Neuronal stem cell (in vitro differentiated cells): ENCODE measurements around the gene VGF.
A peak's percentile ranks its signal among the peaks of the same experiment; 100 is the strongest.

Experiments
- DNase-seq: peaks from one replicate; pipeline ENCODE4 v3.0.0-alpha.2; 2013; ENCODE audit warnings: low spot score
- H2AFZ ChIP-seq: one replicate; pipeline ENCODE4 v1.6.1; 2013; ENCODE audit warnings: mild to moderate bottlenecking, low read length, inconsistent platforms
- H2AK5ac ChIP-seq: 2 replicates; pipeline ENCODE4 v1.6.1; 2013; ENCODE audit warnings: low read depth, mild to moderate bottlenecking, inconsistent platforms, low read length, moderate library complexity, mixed read lengths
- H2BK120ac ChIP-seq: 2 replicates; pipeline ENCODE4 v1.6.1; 2013; ENCODE audit warnings: low read depth, mild to moderate bottlenecking, inconsistent platforms, low read length, moderate library complexity, mixed read lengths
- H2BK12ac ChIP-seq: one replicate; pipeline ENCODE4 v1.6.1; 2013; ENCODE audit warnings: low read length, inconsistent platforms
- H2BK15ac ChIP-seq: 2 replicates; pipeline ENCODE4 v1.6.1; 2013; ENCODE audit warnings: mild to moderate bottlenecking, low read length, inconsistent platforms, mixed read lengths
- H2BK5ac ChIP-seq: one replicate; pipeline ENCODE4 v1.6.1; 2013; ENCODE audit warnings: inconsistent platforms, mild to moderate bottlenecking, low read length, moderate library complexity
- H3K14ac ChIP-seq: one replicate; pipeline ENCODE4 v1.6.1; 2013; ENCODE audit warnings: low read length, inconsistent platforms
- H3K18ac ChIP-seq: 2 replicates; pipeline ENCODE4 v1.6.1; 2013; ENCODE audit warnings: low read length, inconsistent platforms
- H3K23ac ChIP-seq: 2 replicates; pipeline ENCODE4 v1.6.1; 2013; ENCODE audit warnings: low read depth, mild to moderate bottlenecking, mixed read lengths, low read length, inconsistent platforms; ENCODE audit not compliant: poor library complexity
- H3K27ac ChIP-seq: replicated peaks from 3 replicates; pipeline ENCODE4 v1.5.1; 2013; ENCODE audit warnings: low read length, inconsistent platforms
- H3K27me3 ChIP-seq, 3 experiments: 2 replicates each; pipeline ENCODE4 v1.6.1; 2013; ENCODE audit warnings: low read length in 3 of 3, mild to moderate bottlenecking in 2 of 3, inconsistent platforms in 1 of 3, low read depth in 1 of 3, mixed read lengths in 1 of 3, moderate library complexity in 1 of 3; ENCODE audit not compliant: control insufficient read depth in 3 of 3, insufficient read depth in 3 of 3
- H3K36me3 ChIP-seq, 2 donors: replicated peaks in 1 of 2; 2 replicates each; pipeline ENCODE4 v1.6.1; 2013; ENCODE audit warnings: low read length in 2 of 2; ENCODE audit not compliant: control insufficient read depth in 2 of 2, insufficient read depth in 2 of 2
- H3K4ac ChIP-seq: 2 replicates; pipeline ENCODE4 v1.6.1; 2013; ENCODE audit warnings: inconsistent platforms, mild to moderate bottlenecking, low read length, moderate library complexity
- H3K4me1 ChIP-seq, 2 donors: 1 replicate in 1 of 2; 2 replicates in 1 of 2; pipeline ENCODE4 v1.6.1; 2013; ENCODE audit warnings: low read length in 2 of 2, low read depth in 1 of 2; ENCODE audit not compliant: control insufficient read depth in 2 of 2, insufficient read depth in 1 of 2
- H3K4me2 ChIP-seq: one replicate; pipeline ENCODE4 v1.6.1; 2013; ENCODE audit warnings: mild to moderate bottlenecking, low read length, inconsistent platforms; ENCODE audit not compliant: insufficient read depth, poor library complexity, severe bottlenecking
- H3K4me3 ChIP-seq, 2 donors: 2 replicates each; pipeline ENCODE4 v1.5.1; 2013; ENCODE audit warnings: low read length in 2 of 2, mild to moderate bottlenecking in 2 of 2, inconsistent platforms in 1 of 2, moderate library complexity in 1 of 2
- H3K79me1 ChIP-seq: one replicate; pipeline ENCODE4 v1.6.1; 2013; ENCODE audit warnings: low read depth, mild to moderate bottlenecking, inconsistent platforms, low read length, moderate library complexity
- H3K9ac ChIP-seq: one replicate; pipeline ENCODE4 v1.6.1; 2013; ENCODE audit warnings: mild to moderate bottlenecking, low read depth, low read length, inconsistent platforms; ENCODE audit not compliant: poor library complexity
- H3K9me3 ChIP-seq, 2 donors: replicated peaks in 1 of 2; 2 replicates each; pipeline versions ENCODE3 to v1.6.1; 2013; ENCODE audit warnings: low read length in 2 of 2, mild to moderate bottlenecking in 2 of 2, inconsistent platforms in 1 of 2, low read depth in 1 of 2, mixed read lengths in 1 of 2, moderate library complexity in 1 of 2; ENCODE audit not compliant: control insufficient read depth in 2 of 2, insufficient read depth in 1 of 2
- H4K8ac ChIP-seq: one replicate; pipeline ENCODE4 v1.6.1; 2013; ENCODE audit warnings: low read depth, mild to moderate bottlenecking, inconsistent platforms, low read length, moderate library complexity
- H4K91ac ChIP-seq: one replicate; pipeline ENCODE4 v1.6.1; 2013; ENCODE audit warnings: low read length, low read depth, mild to moderate bottlenecking, inconsistent platforms; ENCODE audit not compliant: poor library complexity
- WGBS, 2 donors: extraction: QIAGEN DNeasy Blood & Tissue Kit; methylation state at CpG; one replicate each; pipeline ENCODE4 v1.1.7; 2013; ENCODE audit warnings: missing lambda C conversion rate in 2 of 2, mixed read lengths in 1 of 2; ENCODE audit not compliant: insufficient read length in 2 of 2, insufficient replicate concordance in 1 of 2; ENCODE audit errors: extremely low coverage in 2 of 2; 5-methylcytosine and 5-hydroxymethylcytosine counted together

VGF gene

DNA sequence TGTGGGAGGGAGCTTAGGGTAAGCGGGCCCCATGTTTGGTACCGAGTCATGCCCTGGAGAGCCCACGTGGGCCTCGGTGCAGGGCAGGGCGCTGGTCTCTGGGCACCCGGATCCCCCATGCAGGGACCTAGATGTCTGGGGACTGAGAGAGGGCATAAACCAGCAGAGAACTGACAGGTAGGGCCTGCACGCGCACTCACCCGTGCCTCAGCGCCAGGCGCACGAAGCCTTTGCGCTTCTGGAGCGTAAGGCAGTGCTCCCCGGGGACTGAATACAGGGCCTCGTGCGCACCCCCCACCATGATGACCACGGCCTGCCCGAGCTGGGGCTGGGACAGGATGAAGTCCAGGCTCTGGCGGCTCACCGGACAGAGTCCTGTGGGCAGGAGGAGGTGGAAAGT, 32.6 kb upstream of the VGF start:
- no peak overlapping the region for H3K23ac ChIP-seq
- H3K4me1 ChIP-seq: peaks cover 3 to 15% of the 10 kb centered on the region in 2 donors
- DNase-seq: no peak
- no peak overlapping the region for H2BK5ac ChIP-seq
- H4K91ac ChIP-seq: no peak overlapping the region
- no peak overlapping the region for H3K18ac ChIP-seq
- no peak overlapping the region for H3K9ac ChIP-seq
- H3K4me2 ChIP-seq: no peak overlapping the region
- H2BK12ac ChIP-seq: peak overlapping the region; percentile 4
- no peaks in the 10 kb centered on the region for H3K79me1 ChIP-seq
- no peak overlapping the region for H2BK120ac ChIP-seq
- peak overlapping the region; percentile 19 for H2AK5ac ChIP-seq
- no peak overlapping the region for H3K4ac ChIP-seq
- H3K14ac ChIP-seq: no peak overlapping the region
- no peak overlapping the region for H3K27ac ChIP-seq
- WGBS, 2 donors: no CpG with 5 or more reads among the region's 21 CpGs
- no peaks in the 10 kb centered on the region for H3K36me3 ChIP-seq
- no peak overlapping the region for H2BK15ac ChIP-seq
- no peaks in the 10 kb centered on the region for H3K9me3 ChIP-seq
- H4K8ac ChIP-seq: no peak overlapping the region
- H2AFZ ChIP-seq: no peak overlapping the region
- H3K27me3 ChIP-seq: peaks cover 9 to 30% (median 28%) of the 10 kb centered on the region in 3 experiments
- H3K4me3 ChIP-seq: no peak overlapping the region

DNA sequence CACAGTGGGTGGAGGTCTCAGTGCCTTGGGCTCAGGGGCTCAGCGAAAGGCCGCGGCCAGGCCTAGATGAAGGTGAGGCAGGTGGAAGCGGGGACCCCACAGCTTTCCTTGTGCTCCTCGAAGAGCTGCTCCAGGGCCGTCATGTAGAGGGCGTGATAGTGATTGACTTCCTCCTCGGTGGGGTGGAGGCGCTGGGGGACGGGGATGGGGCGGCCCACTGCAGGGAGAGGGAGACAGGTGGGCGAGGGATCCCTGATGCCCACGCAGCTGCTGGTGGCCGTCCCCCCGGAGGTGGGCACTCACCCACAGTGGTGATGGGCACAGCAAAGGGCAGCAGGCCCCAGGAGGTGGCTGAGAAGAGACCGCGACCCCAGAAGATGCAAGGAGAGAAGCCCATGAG, 30.5 kb upstream of the VGF start:
- Histone ChIP-seq H3K18ac (peak overlapping the region; percentile 57), H2AFZ (no peak overlapping the region), H4K91ac (no peak overlapping the region), H3K4me2 (no peak overlapping the region), H3K27me3 (peaks cover 0 to 15% (median 10%) of the 10 kb centered on the region in 3 experiments), H4K8ac (no peak overlapping the region), H3K4me1 (peaks cover 0 to 7% of the 10 kb centered on the region in 2 donors), H3K9ac (no peak overlapping the region), H2BK5ac (no peak overlapping the region), H2AK5ac (peak overlapping the region; percentile 14), H2BK12ac (no peak overlapping the region), H3K9me3 (no peaks in the 10 kb centered on the region), H3K79me1 (no peaks in the 10 kb centered on the region), H3K27ac (no peak overlapping the region), H3K23ac (no peak overlapping the region), H3K4me3 (no peak overlapping the region), H3K14ac (no peak overlapping the region), H2BK15ac (no peak overlapping the region), H3K36me3 (no peaks in the 10 kb centered on the region), H3K4ac (no peak overlapping the region), H2BK120ac (no peak overlapping the region)
- WGBS, 2 donors: no CpG with 5 or more reads among the region's 17 CpGs
- no peak for DNase-seq

DNA sequence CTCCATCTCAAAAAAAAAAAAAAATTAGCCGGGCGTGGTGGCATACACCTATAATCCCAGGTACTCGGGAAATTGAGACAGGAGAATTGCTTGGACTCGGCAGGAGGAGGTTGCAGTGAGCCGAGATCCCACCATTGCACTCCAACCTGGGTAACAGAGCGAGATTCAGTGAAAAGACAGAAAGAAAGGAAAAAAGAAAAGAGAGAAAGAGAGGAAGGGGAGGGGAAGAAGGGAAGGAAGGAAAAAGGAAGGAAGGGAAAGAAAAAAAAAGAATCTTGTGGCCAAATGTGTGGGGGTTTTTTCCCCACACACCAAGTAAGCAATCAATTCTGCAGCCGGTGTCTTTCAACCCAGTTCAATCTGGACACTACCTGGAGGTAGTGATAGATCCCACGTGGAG, 23.7 kb upstream of the VGF start:
- no peak overlapping the region for H3K18ac ChIP-seq
- no peaks in the 10 kb centered on the region for H3K4me1 ChIP-seq
- no peak overlapping the region for H2BK5ac ChIP-seq
- no peak overlapping the region for H2BK15ac ChIP-seq
- no peak overlapping the region for H3K23ac ChIP-seq
- H3K79me1 ChIP-seq: no peaks in the 10 kb centered on the region
- no peak overlapping the region for H3K27ac ChIP-seq
- WGBS, 2 donors: no CpG with 5 or more reads among the region's 8 CpGs
- no peak overlapping the region for H3K4me3 ChIP-seq
- no peak overlapping the region for H3K4me2 ChIP-seq
- no peaks in the 10 kb centered on the region for H3K9me3 ChIP-seq
- no peak overlapping the region for H4K91ac ChIP-seq
- no peaks in the 10 kb centered on the region for H3K36me3 ChIP-seq
- no peak overlapping the region for H2BK12ac ChIP-seq
- H3K9ac ChIP-seq: no peak overlapping the region
- no peak overlapping the region for H3K14ac ChIP-seq
- H3K27me3 ChIP-seq: peaks cover 0 to 5% (median 0%) of the 10 kb centered on the region in 3 experiments
- no peak overlapping the region for H2AK5ac ChIP-seq
- no peak overlapping the region for H3K4ac ChIP-seq
- H4K8ac ChIP-seq: no peak overlapping the region
- no peak for DNase-seq
- no peak overlapping the region for H2BK120ac ChIP-seq
- no peak overlapping the region for H2AFZ ChIP-seq

DNA sequence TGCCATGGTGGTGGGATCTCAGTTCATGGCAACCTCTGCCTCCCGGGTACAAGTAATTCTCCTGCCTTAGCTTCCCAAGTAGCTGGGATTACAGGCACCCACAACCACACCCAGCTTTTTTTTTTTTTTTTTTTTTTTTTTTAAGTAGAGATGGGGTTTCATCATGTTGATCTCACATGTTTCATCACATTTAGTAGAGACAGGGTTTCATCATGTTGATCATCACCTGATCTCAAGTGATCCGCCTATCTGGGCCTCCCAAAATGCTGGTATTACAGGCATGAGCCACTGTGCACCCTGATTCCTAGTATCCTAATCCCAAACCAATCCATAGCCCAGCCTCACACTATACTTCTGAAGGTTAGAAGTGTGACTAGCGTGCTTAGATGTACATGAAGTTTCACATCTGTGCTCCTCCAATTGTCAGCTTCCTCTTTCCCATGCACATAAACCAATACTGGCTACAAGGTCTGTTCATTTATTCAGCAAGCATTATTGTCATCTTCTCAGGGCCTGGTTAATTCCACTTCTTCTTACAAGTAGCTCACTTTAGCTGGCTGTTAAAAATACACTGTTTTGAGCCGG, 21.6 kb upstream of the VGF start:
- no peak overlapping the region for H3K14ac ChIP-seq
- H2BK5ac ChIP-seq: no peak overlapping the region
- no peak overlapping the region for H4K91ac ChIP-seq
- H2BK15ac ChIP-seq: no peak overlapping the region
- H2AFZ ChIP-seq: no peak overlapping the region
- no peak overlapping the region for H3K4me3 ChIP-seq
- no peak for DNase-seq
- H2BK120ac ChIP-seq: no peak overlapping the region
- no peaks in the 10 kb centered on the region for H3K36me3 ChIP-seq
- no CpG with 5 or more reads among the region's 4 CpGs for WGBS, 2 donors
- H3K4me2 ChIP-seq: no peak overlapping the region
- H4K8ac ChIP-seq: no peak overlapping the region
- H3K9ac ChIP-seq: no peak overlapping the region
- no peak overlapping the region for H3K4ac ChIP-seq
- H3K23ac ChIP-seq: no peak overlapping the region
- no peaks in the 10 kb centered on the region for H3K79me1 ChIP-seq
- no peaks in the 10 kb centered on the region for H3K9me3 ChIP-seq
- no peak overlapping the region for H2BK12ac ChIP-seq
- no peak overlapping the region for H2AK5ac ChIP-seq
- H3K4me1 ChIP-seq: no peaks in the 10 kb centered on the region
- H3K27ac ChIP-seq: no peak overlapping the region
- no peak overlapping the region for H3K18ac ChIP-seq
- H3K27me3 ChIP-seq: peaks cover 0 to 5% (median 0%) of the 10 kb centered on the region in 3 experiments
